ENCODE results near the gene NADSYN1.

GRCh38 chr11:71447791-71448256 lies 5.2 kb upstream of the NADSYN1 start:
- TF ChIP-seq ZNF350 (tag by site-specific recombination; IDR thresholded peaks at IDR 0.05) (no peak), ZNF558 (tag by site-specific recombination; IDR thresholded peaks at IDR 0.05) (no peak), CTCF (tag by site-specific recombination; IDR thresholded peaks at IDR 0.05) (no peak), PBX3 (CRISPR knock-in tag; IDR thresholded peaks at IDR 0.05) (no peak), ZNF169 (tag by site-specific recombination; IDR thresholded peaks at IDR 0.05) (no peak), PRDM10 (tag by site-specific recombination; IDR thresholded peaks at IDR 0.05) (no peak), KLF8 (tag by site-specific recombination; IDR thresholded peaks at IDR 0.05) (no peak), ZNF121 (tag by site-specific recombination; IDR thresholded peaks at IDR 0.05) (no peak), ZNF571 (tag by site-specific recombination; IDR thresholded peaks at IDR 0.05) (no peak), ZNF626 (tag by site-specific recombination; IDR thresholded peaks at IDR 0.05) (no peak), ZNF274 (IDR thresholded peaks at IDR 0.05; ENCODE audit: low read length) (no peak), ZNF274 (tag by site-specific recombination; IDR thresholded peaks at IDR 0.05; ENCODE audit: borderline replicate concordance) (no peak)
